GM19238 (cell line): ENCODE data around the gene CHMP1B.

Source experiments
- DNase-seq: peaks from one replicate; pipeline ENCODE4 v3.0.0; 2011; ENCODE audit warnings: low spot score; ENCODE audit not compliant: insufficient read length

Gene CHMP1B, protein sequence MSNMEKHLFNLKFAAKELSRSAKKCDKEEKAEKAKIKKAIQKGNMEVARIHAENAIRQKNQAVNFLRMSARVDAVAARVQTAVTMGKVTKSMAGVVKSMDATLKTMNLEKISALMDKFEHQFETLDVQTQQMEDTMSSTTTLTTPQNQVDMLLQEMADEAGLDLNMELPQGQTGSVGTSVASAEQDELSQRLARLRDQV

DNA sequence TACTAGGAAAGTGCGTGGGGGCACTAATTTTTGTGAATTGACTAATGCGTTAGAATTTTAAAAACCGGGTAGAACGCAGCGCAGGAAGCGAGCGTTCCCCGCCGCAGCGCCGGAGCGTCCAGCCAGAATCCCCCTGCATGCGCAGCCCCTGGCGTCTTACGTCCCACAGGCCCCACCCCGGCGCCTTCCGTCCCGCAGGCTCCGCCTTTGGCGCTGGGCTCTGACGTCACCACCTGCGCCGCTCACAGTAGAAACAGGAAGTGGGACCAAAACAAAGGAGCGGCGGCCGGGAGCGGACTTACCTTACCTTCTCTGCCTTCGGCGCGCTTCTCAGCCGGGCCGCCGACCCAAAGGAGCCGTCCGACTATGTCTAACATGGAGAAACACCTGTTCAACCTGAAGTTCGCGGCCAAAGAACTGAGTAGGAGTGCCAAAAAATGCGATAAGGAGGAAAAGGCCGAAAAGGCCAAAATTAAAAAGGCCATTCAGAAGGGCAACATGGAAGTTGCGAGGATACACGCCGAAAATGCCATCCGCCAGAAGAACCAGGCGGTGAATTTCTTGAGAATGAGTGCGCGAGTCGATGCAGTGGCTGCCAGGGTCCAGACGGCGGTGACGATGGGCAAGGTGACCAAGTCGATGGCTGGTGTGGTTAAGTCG is at the start of gene CHMP1B:
Gene CHMP1B, plus strand, starts transcription at position 268 of the 660 bp plus-strand sequence. Its CDS starts 99 bp downstream, at position 367.
- peak; percentile 93 for DNase-seq

DNA sequence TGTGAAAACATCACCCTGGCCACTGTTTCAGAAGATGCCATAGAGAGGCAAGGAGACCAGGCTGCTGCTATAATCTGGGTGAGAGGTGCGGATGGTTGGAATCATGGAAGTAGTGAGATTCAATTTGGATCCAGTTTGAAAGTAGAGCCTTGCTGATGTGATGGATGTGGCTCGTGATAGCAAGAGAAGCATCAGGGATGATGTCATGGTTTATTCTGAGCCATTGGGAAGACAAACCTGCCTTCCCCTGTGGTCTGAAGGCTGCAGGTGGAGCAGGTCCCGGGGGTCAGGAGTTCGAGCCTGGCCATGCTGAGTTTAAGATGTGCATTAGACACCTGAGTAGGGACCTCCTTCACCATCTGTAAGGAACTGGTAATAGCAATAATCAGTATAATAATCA is 49.6 kb upstream of the CHMP1B start:
- no peak for DNase-seq

DNA sequence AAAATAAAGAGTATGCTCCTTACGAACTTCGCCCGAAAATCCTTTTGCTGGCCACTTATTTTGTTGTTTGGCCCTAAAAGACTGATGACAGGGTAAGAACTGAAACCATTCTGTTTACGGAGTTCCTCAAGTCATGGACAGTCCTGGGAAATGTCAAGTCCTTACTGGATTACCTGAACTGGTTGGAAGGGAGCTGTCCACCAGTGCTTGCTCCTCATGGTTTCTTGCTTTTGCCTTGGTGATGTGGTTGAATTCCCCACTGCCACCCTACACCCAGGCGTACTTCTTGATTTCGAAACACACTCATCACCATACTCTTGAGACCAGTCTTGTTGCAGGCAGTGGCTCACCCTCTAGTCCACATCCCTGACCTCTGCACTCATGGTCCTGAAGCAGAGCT is 49.1 kb upstream of the CHMP1B start:
- DNase-seq, result no peak

DNA sequence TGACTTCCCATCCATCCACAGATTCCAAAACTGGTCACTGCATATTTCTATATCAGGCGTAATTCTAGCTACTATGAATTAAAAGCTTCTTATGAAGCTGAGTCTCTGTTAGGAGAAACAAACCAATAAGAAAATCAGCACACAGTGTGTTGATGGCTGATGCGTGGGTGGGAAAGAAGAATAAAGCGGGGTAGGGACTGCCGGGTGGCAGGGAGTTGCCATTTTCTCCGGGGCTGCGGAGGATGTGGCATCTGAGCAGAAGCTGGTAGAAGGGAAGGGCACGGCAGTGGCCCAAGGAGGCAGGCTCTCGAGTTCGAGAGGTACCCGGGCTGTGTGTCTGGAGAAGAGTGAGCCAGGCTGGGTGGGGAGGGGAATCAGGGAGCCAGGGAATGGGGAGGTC is 48.6 kb upstream of the CHMP1B start:
- DNase-seq, result no peak

DNA sequence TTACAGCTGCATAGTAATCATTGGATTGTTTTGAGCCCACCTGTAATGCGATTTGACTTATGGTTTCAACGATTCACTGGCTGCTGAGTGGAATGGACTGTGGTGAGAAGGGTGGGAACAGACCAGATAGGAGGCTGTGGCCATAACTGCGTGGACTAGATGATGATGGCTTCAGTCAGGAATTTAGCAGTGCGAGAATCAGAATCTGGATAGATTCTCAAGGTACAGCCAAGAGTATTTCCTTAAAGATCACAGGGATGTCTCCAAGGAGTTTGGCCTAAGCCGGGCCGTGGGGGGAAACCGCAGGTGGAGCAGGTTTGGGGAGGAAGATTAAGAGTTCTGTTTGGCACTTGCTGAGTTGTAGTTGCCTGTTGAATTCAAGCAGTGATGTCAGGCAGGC is 44.0 kb upstream of the CHMP1B start:
- no peak for DNase-seq

DNA sequence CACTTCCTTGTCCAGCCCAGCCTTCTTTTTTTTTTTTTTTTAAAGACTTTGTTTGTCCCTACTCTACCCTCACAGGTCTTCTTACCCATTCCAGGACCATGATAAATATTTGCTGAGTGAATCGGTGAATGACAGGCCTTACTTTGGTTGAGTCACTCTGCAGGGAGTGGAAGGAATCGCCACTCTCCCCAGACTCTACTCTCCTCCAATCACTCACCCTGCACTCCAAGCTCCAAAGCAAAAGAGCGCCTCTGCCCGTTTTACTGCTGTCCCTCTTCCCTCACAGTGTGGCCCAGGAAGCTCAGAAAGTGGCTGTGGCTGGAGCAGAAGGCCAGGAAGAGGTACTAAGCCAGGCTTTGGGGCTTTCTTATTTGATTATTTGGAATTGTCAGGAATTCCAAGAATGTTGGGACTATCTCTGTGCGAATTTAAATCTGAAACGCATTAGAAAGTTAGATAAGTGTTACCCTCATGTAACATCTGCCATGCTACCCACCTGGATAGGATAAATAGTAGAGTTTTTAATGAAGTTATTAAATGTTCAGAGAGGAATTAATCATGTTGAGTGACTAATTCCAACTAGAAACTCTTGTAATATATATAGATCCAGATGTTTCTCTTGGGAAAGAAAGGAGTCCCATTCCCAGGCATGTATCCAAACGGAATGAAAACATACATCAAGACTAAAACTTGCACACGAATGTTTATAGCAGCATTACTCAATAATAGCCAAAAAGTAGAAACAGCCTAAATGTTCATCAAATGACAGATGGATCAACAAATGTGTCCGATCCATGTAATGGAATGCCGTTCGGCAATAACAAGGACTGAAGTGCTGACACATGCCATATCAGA is 43.0 kb upstream of the CHMP1B start:
- DNase-seq, result no peak

DNA sequence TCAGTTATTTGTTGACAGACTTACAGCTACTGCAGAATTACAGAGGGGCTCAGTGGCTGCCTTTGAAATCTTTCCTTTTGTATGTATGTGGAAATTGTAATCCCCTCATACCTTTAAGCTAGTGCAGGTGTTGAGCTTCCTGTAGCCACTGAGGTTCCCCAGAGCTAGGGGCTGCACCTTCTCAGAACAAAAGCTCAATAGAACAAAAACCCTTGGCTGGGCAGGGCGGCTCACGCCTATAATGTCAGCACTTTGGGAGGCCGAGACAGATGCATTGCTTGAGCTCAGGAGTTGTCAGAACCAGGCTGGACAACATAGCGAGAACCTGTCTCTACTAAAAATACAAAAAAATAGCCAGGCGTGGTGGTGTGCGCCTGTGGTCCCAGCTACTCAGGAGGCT is 41.3 kb upstream of the CHMP1B start:
- no peak for DNase-seq

DNA sequence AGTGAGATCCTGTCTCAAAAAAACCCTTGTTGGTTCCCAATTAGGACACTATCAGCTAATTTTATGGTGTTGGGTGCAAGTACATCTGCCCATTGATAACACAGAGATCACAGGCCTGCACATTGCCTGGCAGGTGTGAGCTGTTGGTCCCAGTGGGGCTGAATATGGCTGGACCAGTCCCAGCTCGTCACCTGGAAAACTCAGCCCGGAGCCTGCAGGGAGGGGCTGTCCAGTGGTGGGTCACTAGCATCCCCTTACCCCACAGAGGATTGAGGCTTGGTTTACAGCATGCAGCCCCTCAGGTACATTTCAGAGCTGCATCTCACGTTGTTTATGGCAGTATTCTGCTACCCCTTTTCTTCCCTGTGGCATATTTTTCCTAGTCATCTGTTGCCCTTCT is 40.8 kb upstream of the CHMP1B start:
- no peak for DNase-seq

DNA sequence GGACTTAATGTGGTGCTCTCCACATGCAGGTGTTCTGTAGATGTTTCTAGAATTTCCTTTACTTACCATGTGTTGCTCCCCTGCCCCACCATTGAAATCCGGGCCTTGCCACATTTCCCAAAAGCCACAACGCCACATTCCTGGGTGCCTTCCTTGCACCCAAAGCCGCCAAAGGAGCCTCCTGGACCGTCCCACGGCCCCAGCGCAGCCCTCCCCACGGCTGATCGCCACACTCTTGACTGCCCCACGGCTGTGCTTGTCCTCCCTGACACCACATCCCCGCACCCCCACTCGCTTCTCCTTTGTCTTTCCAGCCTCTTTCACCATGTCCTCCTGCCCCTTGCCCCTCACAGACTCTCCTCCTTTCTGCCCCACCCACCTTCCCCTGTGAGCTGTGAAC is 40.2 kb upstream of the CHMP1B start:
- no peak for DNase-seq

DNA sequence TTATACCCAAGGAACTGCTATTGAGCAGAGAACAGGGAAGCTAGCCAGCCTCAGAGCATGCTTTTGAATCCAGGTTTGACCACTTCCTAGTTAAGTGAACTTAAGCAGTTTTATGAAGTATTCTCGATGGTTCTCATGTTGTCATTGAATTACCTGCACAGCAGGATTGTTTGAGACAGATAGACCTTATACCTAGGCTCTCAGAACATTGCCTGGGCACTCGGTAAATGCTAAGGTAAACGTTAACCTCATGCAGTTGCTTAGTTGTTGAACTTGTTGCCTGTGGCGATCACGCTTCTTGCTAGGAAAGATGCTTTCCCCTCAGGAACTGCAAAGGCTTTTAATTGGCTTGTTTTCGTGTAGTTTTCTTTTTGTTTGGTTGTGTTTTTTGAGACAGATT is 34.0 kb upstream of the CHMP1B start:
- no peak for DNase-seq

DNA sequence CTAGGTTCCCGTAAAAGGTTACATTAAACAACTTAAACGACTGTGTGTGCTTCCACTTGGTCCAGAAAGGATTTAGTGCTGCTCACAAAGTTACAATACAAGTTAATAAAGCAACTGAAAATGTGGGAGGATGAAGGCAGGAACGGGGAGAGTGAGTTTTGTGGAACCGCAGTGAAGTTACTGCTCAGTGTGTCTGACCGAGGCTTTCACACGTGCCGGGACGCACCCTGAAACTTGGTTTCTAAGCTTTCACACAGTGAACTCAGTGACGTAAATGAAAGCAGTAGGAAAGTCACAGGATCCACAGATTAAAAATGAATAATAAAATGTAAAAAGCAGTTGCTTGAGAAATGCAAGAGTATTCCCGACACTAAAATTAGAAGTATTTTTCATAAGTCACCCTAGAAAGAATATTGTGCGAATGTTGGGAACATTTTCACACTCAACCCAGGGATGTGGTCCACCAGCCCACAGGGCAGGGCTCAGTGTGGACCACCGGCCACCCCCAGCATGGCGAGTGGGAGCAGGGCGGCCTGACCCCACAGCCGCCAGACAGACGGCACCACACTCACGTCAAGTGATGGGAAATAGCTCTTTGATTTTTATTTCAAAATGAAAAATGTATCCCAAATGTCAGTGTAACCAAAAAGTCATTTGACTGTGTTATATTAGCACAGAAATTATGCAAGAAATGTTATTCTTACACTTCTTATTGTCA is 32.6 kb upstream of the CHMP1B start:
- no peak for DNase-seq

DNA sequence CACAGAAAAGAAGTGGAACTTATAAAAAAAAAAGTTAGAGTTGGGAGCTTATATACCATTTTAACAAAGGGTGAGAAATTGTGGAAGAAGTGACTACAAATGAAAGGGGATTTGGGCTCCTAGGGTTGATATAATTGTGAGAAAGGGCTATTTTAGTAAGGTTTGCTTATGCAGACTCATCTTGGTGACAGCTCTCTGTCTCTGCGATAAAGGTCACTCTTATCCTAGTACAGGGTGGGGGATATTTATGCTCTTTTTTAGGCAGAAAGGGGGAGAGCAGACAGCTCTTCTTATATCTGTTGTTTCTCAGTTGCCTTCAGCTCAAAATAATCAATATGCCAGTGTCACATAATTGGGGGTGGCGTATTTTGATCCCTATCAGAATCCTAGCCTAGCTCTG is 31.3 kb upstream of the CHMP1B start:
- DNase-seq, result no peak

DNA sequence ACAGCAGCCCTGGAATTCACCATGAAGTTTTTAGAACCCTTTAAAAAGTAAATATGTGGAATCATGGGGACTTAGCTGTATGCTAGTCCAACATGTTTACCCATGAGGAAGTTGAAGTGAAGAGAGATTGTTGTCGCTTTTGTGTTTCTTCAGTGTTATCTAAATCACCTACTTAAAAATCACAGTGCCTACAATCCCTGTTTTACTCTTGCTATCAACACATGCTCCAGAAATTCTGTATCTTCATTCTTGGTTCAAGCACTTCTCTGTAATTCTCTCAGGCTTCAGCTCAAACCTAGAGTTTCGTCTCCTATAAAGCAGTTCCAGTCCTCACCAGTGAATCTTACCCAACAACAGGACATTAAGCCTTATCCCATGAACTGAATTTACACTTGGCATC is 30.5 kb upstream of the CHMP1B start:
- DNase-seq, result no peak

DNA sequence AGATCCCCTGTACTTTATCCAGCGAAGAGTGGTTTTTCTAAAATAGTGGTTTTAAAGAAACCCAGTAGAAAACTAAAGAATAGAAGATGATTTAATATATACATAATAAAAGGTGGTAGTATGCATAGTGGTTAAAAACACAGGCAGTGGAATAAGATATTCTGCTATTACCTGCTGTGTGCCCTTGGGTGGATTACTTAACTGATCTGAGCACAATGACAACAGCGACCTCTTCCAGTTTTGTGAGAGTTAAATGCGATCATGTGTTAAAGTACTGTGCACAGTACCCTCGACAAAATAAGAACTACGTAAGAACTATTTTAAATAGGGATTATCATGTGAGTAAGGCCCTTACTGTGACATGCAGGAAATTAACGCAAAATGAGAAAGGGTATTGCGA is 30.0 kb upstream of the CHMP1B start:
- DNase-seq, result no peak

DNA sequence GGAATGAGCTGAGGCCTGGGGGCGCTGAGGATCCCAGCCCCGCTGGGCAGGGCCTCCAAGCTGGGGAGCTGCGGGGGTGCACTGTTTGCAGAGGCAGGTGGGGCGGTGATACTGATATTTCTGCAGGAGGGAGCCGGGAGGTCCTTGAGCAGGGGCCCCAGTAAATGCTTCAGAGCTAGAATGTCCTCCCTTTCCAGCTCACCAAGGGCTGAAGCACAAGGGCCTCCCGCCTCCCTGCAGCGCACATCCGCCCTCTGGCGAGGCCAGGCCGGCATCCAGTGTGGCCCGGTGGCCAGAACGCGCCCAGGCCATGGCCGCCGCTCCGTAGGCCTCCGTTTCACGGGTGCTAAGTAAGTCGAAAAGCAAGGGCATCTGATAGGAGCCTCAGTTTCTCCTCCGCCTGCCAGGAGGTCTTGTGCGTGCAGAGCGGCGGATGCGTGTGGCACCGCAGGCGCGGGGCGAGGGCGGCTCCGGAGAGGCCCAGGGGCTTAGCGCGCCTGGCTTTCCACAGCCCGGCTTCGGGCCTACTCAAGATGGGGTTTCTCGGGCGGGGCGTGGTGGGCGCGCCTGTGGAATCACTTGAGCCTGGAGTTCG is 29.5 kb upstream of the CHMP1B start:
- no peak for DNase-seq

DNA sequence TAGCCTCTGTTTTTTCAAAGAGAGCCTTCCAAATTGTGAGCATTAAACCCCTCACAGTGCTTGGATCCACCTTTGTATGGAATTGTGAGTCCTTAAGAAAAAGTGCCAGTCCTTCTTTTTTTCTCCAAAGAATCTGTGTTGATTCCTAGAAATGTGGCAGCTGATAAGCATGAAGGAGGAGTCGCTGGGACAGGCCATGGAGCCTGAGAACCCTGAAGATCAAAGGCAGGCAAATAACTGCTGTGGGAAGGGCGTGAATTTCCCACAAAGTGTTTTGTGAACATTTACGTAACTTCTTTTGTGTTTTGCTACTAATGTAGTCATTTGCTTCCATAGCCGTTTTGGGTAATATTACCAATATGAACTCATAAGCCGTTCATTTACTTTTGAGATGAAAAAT is 27.7 kb upstream of the CHMP1B start:
- no peak for DNase-seq

DNA sequence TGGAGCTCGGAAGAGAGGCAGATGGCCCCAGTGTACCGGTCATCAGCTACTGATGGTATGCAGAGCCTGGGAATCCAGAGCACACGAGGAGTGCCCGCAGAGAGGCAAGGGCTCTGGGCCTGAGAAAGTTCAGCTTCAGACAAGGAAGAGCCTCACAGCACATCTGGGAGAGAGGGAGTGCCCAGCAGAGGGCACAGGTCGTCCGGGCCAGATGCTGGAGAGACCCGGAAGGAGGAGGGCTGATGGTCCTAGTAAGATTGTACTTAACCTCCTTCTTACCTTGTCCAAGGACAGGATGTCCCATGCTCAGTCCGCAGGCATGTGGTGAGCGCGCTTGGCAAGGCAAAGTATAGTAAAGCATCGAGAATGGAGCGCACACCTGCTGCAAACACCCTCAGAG is 24.4 kb upstream of the CHMP1B start:
- no peak for DNase-seq

DNA sequence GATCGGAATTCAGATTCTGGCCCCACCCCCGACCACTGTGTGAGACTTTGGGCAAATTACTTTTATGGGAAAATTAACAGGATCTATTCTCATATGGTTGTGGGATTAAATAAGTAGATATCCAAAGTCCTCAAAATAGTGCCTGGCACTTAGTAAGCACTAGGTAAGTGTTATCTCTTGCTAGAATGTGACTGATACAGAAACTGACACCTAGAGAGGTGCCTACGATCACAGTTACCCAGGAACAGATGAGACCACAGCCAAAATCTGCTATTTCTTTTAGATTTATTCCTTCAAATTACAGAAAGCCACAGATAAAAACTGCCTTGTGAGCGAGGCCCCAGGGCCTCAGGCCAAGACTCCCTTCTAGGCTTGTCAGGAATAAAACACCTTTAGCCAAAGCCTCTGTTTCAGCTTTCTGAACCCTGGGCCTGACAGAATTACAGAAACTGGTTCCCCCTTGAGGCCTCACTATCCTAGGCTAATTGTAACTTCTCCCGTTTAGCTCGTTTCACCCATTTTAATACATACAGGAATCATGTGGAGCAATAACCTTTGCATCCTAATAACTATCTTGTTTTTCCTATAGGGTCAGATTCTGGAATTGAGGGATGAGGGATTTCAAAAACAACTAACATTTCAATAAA is 22.3 kb upstream of the CHMP1B start:
- no peak for DNase-seq

DNA sequence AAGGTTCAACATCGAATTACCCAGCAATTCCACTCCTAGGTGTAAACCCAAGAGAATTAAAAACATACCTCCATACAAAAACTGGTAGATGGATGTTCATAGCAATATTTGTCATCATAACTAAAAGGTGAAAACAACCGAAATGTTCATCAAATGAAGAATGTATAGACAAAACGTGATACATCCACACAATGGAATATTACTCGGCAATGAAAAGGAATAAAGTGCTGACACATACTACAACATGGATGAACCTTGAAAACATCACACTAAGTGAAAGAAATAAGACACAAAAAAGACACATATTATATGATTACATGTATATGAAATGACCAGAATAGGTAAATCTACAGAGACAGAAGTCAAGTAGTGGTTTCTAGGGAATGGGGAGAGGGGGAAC is 20.6 kb upstream of the CHMP1B start:
- DNase-seq, result no peak

DNA sequence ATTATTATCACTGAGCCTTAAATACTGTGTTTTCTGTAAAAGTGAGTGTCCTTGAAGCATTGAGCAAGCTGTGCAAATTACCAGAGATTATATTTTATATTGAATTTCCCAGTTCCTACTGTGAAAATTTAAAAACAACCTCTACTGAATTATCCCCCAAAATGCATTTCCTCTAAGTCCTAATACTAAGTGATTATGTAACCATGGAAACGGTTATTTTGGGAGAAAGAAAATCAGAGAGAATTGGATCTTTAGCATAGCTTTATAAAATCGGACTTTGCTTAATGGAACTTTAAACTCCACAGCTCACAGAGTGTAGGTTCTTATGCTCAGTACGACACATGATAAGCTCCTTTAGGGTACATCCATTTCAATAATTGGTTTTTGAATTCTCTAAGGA is 19.3 kb upstream of the CHMP1B start:
- no peak for DNase-seq

DNA sequence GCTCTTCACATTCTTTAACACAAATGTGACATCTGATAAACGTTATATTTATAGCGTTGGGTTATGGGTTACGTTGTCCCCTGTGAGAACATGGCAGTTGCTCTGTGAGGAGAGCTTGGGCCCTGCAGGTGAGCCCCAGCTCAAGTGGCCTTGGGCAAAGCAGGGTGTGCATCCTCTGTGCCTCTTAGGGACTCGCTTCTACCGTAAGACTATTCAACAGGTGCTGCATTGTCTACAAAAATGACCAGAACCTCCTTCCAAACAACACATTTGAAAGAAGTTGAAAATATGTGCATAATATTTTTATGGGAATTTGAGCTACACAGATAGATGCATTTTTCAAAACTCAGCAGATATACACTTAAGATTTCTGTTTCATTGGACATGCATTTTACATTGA is 16.4 kb upstream of the CHMP1B start:
- DNase-seq, result no peak
